Glomerular visceral epithelial cell (primary cell): ENCODE data around the gene CTSZ.
"Not testable (repeated sequence)": the region's sequence is repeated elsewhere in the genome, so short reads cannot be mapped to it uniquely, and the experiment has no call there.

Experiments used
- DNase-seq: peaks from one replicate; pipeline ENCODE4 v3.0.0-alpha.2; 2016; ENCODE audit errors: extremely low spot score

CTSZ gene

DNA sequence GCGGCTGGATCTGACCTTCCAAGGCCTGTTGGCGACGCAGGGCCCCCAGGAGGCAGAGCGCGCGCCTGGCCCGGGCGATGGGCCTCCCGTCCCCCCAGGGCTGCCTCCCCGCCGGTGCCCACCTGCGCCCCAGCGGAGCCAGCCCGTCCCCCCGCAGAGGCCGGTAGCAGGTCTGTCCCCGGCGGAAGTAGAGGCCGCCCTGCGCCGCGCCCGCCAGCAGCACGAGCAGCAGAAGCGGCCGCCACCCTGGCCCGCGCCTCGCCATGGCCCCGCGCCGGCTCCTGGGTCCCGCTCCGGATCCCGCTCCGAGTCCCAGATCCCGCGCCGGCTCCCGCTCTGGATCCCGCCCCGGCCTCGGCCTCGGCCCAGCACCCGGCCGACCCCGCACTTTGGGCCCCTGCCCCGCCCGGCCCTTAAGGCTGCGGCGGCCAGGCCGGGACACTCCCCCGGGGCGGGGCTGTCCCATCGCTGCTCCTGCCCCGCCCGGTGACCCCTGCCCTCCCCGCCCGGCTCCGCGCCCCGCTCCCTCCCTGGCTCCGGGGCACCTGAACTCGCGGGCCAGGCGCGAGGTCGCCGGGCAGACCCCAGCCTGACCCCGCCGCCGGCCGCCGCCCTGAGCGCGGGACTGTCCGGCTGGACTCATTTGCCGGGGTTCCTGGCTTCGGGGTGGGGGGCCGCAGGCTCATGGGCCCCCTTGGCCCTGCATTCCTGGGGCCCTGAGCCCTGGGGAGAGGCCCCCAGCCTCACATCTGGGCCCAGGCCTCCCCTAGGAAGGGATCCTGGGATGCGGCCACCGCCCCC is at the start of gene CTSZ:
Gene CTSZ, minus strand, starts transcription at position 391 of the 801 bp plus-strand sequence. Its CDS starts 126 bp downstream, at position 265.
- DNase-seq, result peak; percentile 76

GRCh38 chr20:59055302-59055701 is 48.2 kb upstream of the CTSZ start:
- no peak for DNase-seq

- DNase-seq, result no peak
Measured at GRCh38 chr20:59051666-59052185, 44.7 kb upstream of the CTSZ start.

- no peak for DNase-seq
Measured at GRCh38 chr20:59050437-59050836, 43.4 kb upstream of the CTSZ start.

DNA sequence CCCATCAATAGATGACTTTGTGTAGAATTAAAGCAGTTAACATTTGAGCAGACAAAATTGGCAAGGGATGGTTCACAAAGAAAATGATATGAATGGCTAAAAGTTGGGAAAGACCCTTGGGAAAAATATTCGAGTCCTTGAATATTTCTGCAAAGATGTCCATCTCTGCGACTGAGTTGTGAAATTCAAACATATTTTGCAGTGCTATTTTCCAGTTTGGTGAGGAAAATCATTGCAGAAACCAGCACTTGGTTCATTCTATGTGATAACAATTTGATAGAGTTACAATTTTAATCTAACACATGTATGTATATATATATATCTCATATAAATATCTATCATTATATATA is 41.6 kb upstream of the CTSZ start:
- no peak for DNase-seq

DNA sequence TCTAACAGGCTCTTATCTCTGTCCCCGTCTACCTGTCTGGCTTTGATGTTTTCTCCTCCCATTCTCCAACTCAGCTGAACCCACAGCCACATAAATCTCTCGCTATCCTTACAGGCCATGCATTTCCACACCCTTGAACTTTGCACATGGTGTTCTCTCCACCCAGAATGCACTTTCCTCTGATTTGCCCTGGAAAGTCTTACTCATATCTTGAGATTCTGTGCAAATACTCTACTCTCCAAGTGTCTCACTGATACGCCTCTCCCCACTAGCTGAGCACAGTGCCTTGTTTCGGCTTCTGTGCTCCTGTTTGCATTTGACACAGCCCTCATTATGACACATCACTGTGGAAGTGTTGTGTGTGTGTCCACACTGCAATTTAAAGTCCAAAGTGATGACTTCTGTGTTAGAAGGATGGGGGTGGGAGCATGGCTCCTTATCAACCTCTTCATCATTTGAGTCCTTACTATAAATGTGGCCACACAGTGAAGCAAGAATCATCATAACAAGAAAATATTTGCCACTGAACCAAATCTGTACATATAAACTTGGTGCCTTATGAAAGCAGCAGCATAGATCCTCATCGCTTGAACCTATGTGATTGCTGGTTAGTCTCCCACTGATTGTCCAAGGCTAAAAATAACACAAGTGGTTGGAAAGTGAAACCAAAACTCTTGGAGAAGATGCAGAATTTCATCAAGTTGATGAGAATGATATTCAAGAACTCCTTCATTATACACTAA is 41.1 kb upstream of the CTSZ start:
- no peak for DNase-seq

DNA sequence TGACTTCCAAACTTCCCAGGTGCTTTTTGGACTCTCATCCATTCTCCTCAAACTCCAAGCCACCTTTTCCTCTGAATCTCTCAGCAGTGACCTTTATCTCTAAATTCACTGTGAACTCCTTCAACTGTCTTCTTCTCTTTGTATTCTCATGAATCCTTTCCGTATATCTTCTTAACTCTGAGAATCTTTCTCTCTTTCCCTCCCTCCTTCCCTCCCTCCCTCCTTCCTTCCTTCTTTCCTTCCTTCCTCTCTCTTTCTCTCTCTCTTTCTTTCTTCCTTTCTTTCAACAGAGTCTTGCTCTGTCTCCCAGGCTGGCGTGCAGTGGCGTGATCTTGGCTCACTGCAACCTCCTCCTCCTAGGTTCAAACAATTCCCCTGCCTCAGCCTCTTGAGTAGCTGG is 39.8 kb upstream of the CTSZ start:
- no peak for DNase-seq

GRCh38 chr20:59044796-59045195 is 37.7 kb upstream of the CTSZ start:
- DNase-seq, result no peak

GRCh38 chr20:59044295-59044694 is 37.2 kb upstream of the CTSZ start:
- DNase-seq, result no peak

DNA sequence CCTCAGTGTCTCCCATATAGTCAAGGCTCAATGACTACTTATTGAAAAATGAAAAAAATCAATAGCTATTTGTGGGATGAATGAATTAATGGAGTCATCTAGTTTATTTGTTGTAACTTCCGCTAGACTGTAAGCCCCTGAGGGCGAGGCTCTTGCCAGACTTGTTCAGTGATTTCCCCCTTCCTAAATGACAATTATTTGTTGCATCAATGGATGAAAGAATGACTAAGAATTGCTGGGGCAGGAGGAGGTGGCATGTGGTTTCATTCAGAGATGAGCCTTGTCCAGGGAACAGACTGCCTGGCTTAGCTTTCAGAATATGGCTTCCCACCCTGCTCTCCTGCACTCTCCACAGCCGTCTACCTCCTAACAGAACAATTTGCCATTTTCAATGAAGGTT is 36.6 kb upstream of the CTSZ start:
- no peak for DNase-seq

DNA sequence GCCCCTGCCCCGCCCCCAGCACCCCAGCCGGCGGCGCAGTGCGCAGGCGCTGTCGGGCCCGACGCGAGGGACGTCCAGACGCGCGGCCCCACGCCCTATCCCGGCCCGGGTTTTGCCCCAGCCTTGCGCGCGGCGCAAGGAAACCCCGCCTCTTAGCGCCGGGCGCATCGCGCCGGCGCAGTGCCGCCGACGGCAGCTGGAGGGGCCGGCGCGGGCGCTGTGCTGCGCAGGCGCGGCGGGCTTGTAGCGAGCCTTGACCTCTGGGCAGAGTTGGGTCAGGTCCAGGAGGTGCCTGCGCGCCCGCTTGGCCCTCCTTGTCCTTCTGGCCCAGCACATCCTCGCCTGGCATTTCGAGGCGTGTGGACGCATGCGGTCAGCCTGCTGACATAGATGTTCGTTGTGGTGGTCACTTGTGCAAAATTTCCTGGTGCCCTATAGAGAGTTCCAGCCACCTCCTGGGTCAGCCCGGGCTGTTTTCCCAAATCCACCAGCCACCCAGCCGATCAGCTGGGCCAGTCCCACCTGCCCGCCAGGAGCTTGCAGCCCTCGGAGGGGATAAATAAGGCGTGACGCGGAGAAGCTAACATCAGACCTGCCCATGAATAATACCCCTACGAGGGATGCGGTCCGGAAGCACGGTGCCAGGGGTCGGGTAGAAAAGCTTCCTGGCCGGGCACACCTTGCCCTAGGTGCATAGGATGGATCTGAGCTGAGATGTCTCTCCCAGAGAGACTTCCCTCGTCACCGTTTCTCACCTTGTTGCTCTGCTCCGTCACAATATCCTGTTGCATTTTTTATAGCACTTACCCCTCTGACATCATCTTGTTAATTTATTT is 36.0 kb upstream of the CTSZ start:
- peak; percentile 97 for DNase-seq

- peak; percentile 36 for DNase-seq
Measured at GRCh38 chr20:59042151-59042795, 35.2 kb upstream of the CTSZ start, which contains the start of gene PRELID3B. Gene PRELID3B (minus strand): TSS chr20:59042786. CDS start chr20:59042730, 56 bp downstream.

- not testable (repeated sequence) for DNase-seq
Measured at GRCh38 chr20:59041487-59041886, 34.4 kb upstream of the CTSZ start.

GRCh38 chr20:59040667-59041066 is 33.6 kb upstream of the CTSZ start:
- no peak for DNase-seq

- no peak for DNase-seq
Measured at GRCh38 chr20:59039233-59039632, 32.2 kb upstream of the CTSZ start.

DNA sequence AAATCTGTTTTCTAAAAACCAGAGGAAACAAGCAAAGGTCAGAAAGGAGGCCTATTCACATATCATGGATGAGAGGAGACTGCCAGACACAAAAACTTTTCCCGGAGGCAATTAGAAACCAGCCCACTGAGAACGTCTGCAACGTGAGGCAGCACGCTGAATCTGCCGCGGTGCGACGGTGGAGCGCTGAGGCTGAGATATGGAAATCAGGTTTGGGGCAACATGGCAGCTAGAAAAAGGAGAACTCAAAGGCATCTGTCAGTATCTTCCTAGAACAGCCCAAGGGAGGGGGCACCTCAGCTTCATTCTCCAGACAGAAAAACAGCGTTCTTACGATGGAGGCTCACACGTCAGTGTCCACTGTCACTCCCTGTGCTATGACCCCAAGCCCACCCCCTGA is 30.3 kb upstream of the CTSZ start:
- no peak for DNase-seq

GRCh38 chr20:59035381-59035780 is 28.3 kb upstream of the CTSZ start:
- DNase-seq, result no peak

GRCh38 chr20:59033616-59034165 is 26.6 kb upstream of the CTSZ start:
- DNase-seq, result no peak

DNA sequence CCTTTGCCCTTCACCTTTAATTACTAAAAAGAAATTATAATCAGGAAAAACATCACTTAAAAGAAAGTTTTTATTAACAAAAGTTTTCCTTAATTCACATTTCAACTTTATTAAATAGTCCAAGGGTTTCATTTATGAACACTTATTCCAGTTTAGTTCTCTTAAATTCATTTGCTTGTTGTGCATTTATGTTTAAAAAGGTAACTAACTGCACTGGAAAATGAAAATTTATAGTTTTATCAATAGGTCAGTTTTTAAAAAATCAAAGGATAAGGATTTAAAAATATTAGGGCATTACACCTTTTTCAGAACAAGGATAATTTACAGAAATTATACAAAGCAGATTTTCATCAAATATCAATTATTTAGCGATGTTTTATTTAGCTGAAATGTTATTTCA is 26.0 kb upstream of the CTSZ start:
- no peak for DNase-seq

GRCh38 chr20:59032713-59033059 is 25.6 kb upstream of the CTSZ start:
- no peak for DNase-seq

DNA sequence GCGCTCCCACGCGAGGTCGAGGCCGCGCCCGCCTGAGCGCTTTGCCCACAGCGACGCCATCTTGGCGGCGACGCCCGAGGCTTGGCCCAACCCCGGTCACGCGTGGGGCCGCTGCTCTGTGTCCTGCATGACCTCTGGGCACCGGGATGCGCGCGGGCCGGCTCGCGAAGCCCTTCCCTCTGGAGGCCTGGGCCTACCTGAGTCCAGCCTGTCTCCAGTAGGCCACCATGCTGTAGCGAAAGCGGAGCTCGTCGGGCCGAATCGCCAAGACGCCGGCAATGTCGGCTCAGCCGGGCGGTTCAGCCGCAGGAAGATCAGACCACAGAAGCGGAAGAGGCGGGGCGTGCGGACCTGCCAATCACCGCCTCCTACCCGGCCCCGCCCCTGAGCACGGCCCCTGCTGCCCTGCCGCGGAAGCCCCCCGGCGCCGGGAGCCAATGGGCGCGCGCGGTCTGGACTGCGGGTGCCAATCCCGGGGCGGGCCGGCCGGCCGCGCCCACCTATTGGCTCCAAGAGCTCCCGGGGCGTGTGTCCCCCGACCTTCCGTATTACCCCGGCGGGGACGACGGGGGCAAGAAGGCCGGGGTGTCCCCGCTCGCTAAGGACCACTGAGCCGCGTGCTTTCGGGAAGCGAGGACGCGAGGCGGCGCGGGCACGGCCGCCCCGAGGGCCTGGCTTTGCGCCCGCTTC is 25.1 kb upstream of the CTSZ start, which contains the start of gene ATP5F1E:
Gene ATP5F1E, minus strand, starts transcription at position 313 of the 690 bp plus-strand sequence. Its CDS starts 84 bp downstream, at position 229.
- peak; percentile 98 for DNase-seq
